GM12865 (cell line): ENCODE results near the gene EPG5.

Source experiments
- DNase-seq: peaks from one replicate; pipeline ENCODE4 v3.0.0; 2010; ENCODE audit warnings: low read depth
- H3K4me3 ChIP-seq: 2 replicates; pipeline ENCODE4 v1.5.1; 2011; ENCODE audit warnings: mild to moderate bottlenecking, low read depth, low read length, control low read depth
- CTCF ChIP-seq: IDR thresholded peaks from 2 replicates; pipeline ENCODE4 v1.5.1; 2011; ENCODE audit warnings: low read length, control low read depth, low read depth, inconsistent platforms; ENCODE audit not compliant: insufficient read depth; ENCODE audit errors: missing control alignments

Gene EPG5

GRCh38 chr18:45958730-45959129 lies 8.4 kb downstream of the EPG5 start:
- H3K4me3 ChIP-seq: no peak overlapping the region
- TF ChIP-seq CTCF: no peak
- no peak for DNase-seq

- no peak overlapping the region for H3K4me3 ChIP-seq
- no peak for DNase-seq
- TF ChIP-seq CTCF: no peak
Observed at GRCh38 chr18:45958027-45958426, 9.1 kb downstream of the EPG5 start.

- H3K4me3 ChIP-seq: no peak overlapping the region
- TF ChIP-seq CTCF: no peak
- no peak for DNase-seq
Observed at GRCh38 chr18:45957100-45957499, 10.0 kb downstream of the EPG5 start.

- no peak overlapping the region for H3K4me3 ChIP-seq
- TF ChIP-seq CTCF: no peak
- no peak for DNase-seq
Observed at GRCh38 chr18:45954070-45954934, 12.8 kb downstream of the EPG5 start.

- H3K4me3 ChIP-seq: no peak overlapping the region
- DNase-seq: no peak
- TF ChIP-seq CTCF: no peak
Observed at GRCh38 chr18:45951016-45951714, 16.0 kb downstream of the EPG5 start.

- H3K4me3 ChIP-seq: no peak overlapping the region
- DNase-seq: no peak
- no peak for TF ChIP-seq CTCF
Observed at GRCh38 chr18:45945669-45946068, 21.5 kb downstream of the EPG5 start.
